H9 (cell line): ENCODE results near the gene TIPRL. TPM values are rescaled to one million over a fixed set of nuclear protein-coding genes. Genes with fewer than 3 reads are reported as not detected.

Source experiments
- DNase-seq: peaks from one replicate; pipeline ENCODE4 v3.0.0-alpha.2; 2017
- H2AFZ ChIP-seq: one replicate; pipeline ENCODE4 v1.6.1; 2013; ENCODE audit warnings: mild to moderate bottlenecking, low read length, control low read depth, moderate library complexity
- H2AK5ac ChIP-seq: 2 replicates; pipeline ENCODE4 v1.6.1; 2013; ENCODE audit warnings: low read length, control low read depth, mixed read lengths; ENCODE audit not compliant: insufficient read length
- H2BK120ac ChIP-seq: one replicate; pipeline ENCODE4 v1.6.1; 2013; ENCODE audit warnings: low read depth, mild to moderate bottlenecking, low read length, control low read depth, inconsistent platforms; ENCODE audit not compliant: poor library complexity, severe bottlenecking
- H2BK12ac ChIP-seq: 2 replicates; pipeline ENCODE4 v1.6.1; 2013; ENCODE audit warnings: low read length, control low read depth, mixed read lengths, low read depth; ENCODE audit not compliant: insufficient read length
- H2BK15ac ChIP-seq: 2 replicates; pipeline ENCODE4 v1.6.1; 2013; ENCODE audit warnings: low read depth, low read length, control low read depth
- H2BK20ac ChIP-seq: one replicate; pipeline ENCODE4 v1.6.1; 2013; ENCODE audit warnings: low read depth, mild to moderate bottlenecking, low read length, control low read depth, inconsistent platforms; ENCODE audit not compliant: poor library complexity, severe bottlenecking
- H2BK5ac ChIP-seq: 2 replicates; pipeline ENCODE4 v1.6.1; 2013; ENCODE audit warnings: low read length, control low read depth, mixed read lengths; ENCODE audit not compliant: insufficient read length
- H3K14ac ChIP-seq: 2 replicates; pipeline ENCODE4 v1.6.1; 2013; ENCODE audit warnings: low read length, control low read depth; ENCODE audit not compliant: insufficient read depth
- H3K18ac ChIP-seq: 2 replicates; pipeline ENCODE4 v1.6.1; 2013; ENCODE audit warnings: low read depth, mild to moderate bottlenecking, mixed read lengths, low read length, control low read depth; ENCODE audit not compliant: insufficient read length
- H3K23ac ChIP-seq: 2 replicates; pipeline ENCODE4 v1.6.1; 2013; ENCODE audit warnings: low read length, control low read depth, mixed read lengths, low read depth; ENCODE audit not compliant: insufficient read length
- H3K23me2 ChIP-seq: 2 replicates; pipeline ENCODE4 v1.6.1; 2013; ENCODE audit warnings: low read depth, mild to moderate bottlenecking, mixed read lengths, low read length, control low read depth; ENCODE audit not compliant: insufficient read length, poor library complexity, severe bottlenecking
- H3K27ac ChIP-seq: 2 replicates; pipeline ENCODE4 v1.5.1; 2013; ENCODE audit warnings: low read length, control low read depth, mixed read lengths, low read depth; ENCODE audit not compliant: insufficient read length
- H3K27me3 ChIP-seq: 2 replicates; pipeline ENCODE4 v1.6.1; 2013; ENCODE audit warnings: low read length, control low read depth, inconsistent platforms; ENCODE audit not compliant: insufficient read depth
- H3K4ac ChIP-seq: 2 replicates; pipeline ENCODE4 v1.6.1; 2013; ENCODE audit warnings: low read depth, mild to moderate bottlenecking, control low read depth, inconsistent platforms, low read length, moderate library complexity
- H3K4me1 ChIP-seq: 2 replicates; pipeline ENCODE4 v1.6.1; 2013; ENCODE audit warnings: low read length, control low read depth, inconsistent platforms; ENCODE audit not compliant: insufficient read depth
- H3K4me2 ChIP-seq: 2 replicates; pipeline ENCODE4 v1.6.1; 2013; ENCODE audit warnings: low read length, control low read depth, mixed read lengths; ENCODE audit not compliant: insufficient read length, insufficient read depth
- H3K56ac ChIP-seq: 2 replicates; pipeline ENCODE4 v1.6.1; 2013; ENCODE audit warnings: low read depth, mild to moderate bottlenecking, mixed read lengths, low read length, control low read depth; ENCODE audit not compliant: insufficient read length
- H3K79me1 ChIP-seq: 2 replicates; pipeline ENCODE4 v1.6.1; 2013; ENCODE audit warnings: low read depth, mild to moderate bottlenecking, moderate library complexity, low read length, control low read depth, inconsistent platforms; ENCODE audit not compliant: insufficient read depth, poor library complexity, severe bottlenecking
- H3K79me2 ChIP-seq: 2 replicates; pipeline ENCODE4 v1.6.1; 2013; ENCODE audit warnings: low read length, control low read depth, inconsistent platforms; ENCODE audit not compliant: insufficient read depth
- H3K9ac ChIP-seq: 2 replicates; pipeline ENCODE4 v1.6.1; 2013; ENCODE audit warnings: low read length, control low read depth, mixed read lengths; ENCODE audit not compliant: insufficient read length; ENCODE audit errors: extremely low read depth
- H3K9me3 ChIP-seq: one replicate; pipeline ENCODE4 v1.6.1; 2013; ENCODE audit warnings: low read depth, low read length, inconsistent platforms; ENCODE audit not compliant: control insufficient read depth
- H3T11ph ChIP-seq: one replicate; pipeline ENCODE4 v1.6.1; 2013; ENCODE audit warnings: mild to moderate bottlenecking, low read length, control low read depth, inconsistent platforms
- H4K20me1 ChIP-seq: one replicate; pipeline ENCODE4 v1.6.1; 2013; ENCODE audit not compliant: control insufficient read depth, insufficient read length, insufficient read depth
- H4K5ac ChIP-seq: 2 replicates; pipeline ENCODE4 v1.6.1; 2013; ENCODE audit warnings: low read depth, mild to moderate bottlenecking, mixed read lengths, low read length, control low read depth; ENCODE audit not compliant: insufficient read length
- H4K8ac ChIP-seq: replicated peaks from 2 replicates; pipeline ENCODE4 v1.6.1; 2013; ENCODE audit warnings: low read length, control low read depth, mixed read lengths, low read depth; ENCODE audit not compliant: insufficient read length
- H4K91ac ChIP-seq: 2 replicates; pipeline ENCODE4 v1.6.1; 2013; ENCODE audit warnings: low read depth, mild to moderate bottlenecking, moderate library complexity, mixed read lengths, low read length, control low read depth; ENCODE audit not compliant: insufficient read length
- H3K27ac Mint-ChIP-seq, 3 experiments: 2 replicates in 2 of 3; 3 replicates in 1 of 3; pipeline ENCODE4 v1.8.0; 2020 to 2021; ENCODE audit warnings: mixed read lengths in 3 of 3, mild to moderate bottlenecking in 1 of 3, moderate library complexity in 1 of 3
- H3K27me3 Mint-ChIP-seq: 2 replicates; pipeline ENCODE4 v1.8.0; 2021; ENCODE audit warnings: low read depth, mild to moderate bottlenecking, moderate library complexity, mixed read lengths
- H3K36me3 Mint-ChIP-seq, 3 experiments: 2 replicates in 2 of 3; 3 replicates in 1 of 3; pipeline ENCODE4 v1.8.0; 2020 to 2021; ENCODE audit warnings: low read depth in 3 of 3, mixed read lengths in 3 of 3; ENCODE audit not compliant: insufficient read depth in 1 of 3
- H3K4me1 Mint-ChIP-seq, 2 experiments: 2 replicates each; pipeline ENCODE4 v1.8.0; 2020; ENCODE audit warnings: mixed read lengths in 2 of 2
- H3K4me3 Mint-ChIP-seq, 2 experiments: 2 replicates in 1 of 2; 3 replicates in 1 of 2; pipeline ENCODE4 v1.8.0; 2020 to 2021; ENCODE audit warnings: mild to moderate bottlenecking in 2 of 2, mixed read lengths in 2 of 2, moderate library complexity in 1 of 2
- H3K9me3 Mint-ChIP-seq, 2 experiments: 2 replicates in 1 of 2; 3 replicates in 1 of 2; pipeline ENCODE4 v1.8.0; 2020; ENCODE audit warnings: mild to moderate bottlenecking in 2 of 2, mixed read lengths in 2 of 2, moderate library complexity in 1 of 2
- CTCF ChIP-seq: fragments of 200-600 bp; sonication (generic); conservative IDR thresholded peaks from 3 replicates; pipeline ENCODE4 v1.8.0; 2021; ENCODE audit warnings: antibody characterized with exemption, mild to moderate bottlenecking
- WGBS: extraction: QIAGEN DNeasy Blood & Tissue Kit; methylation state at CpG from one replicate; pipeline ENCODE4 v1.1.7; 2013; ENCODE audit warnings: missing lambda C conversion rate, low lambda C conversion rate, mixed read lengths; ENCODE audit not compliant: insufficient read length; ENCODE audit errors: extremely low coverage; 5-methylcytosine and 5-hydroxymethylcytosine counted together
- total RNA-seq: library from RNA; stranded (reverse); gene quantifications from 2 replicates; pipeline ENCODE4 v1.2.1, GENCODE V29; 2021

Gene TIPRL
- total RNA-seq, 1 experiment from 2014 or later: 24.4 TPM

GRCh38 chr1:168202941-168203654, 24.3 kb downstream of the TIPRL start:
- Histone ChIP-seq H4K91ac (no peak overlapping the region), H3K4me1 (no peaks in the 10 kb centered on the region), H3K4me2 (no peak overlapping the region), H2BK15ac (no peak overlapping the region), H2AFZ (no peak overlapping the region), H4K8ac (no peak overlapping the region), H3K18ac (no peak overlapping the region), H3K79me2 (no peaks in the 10 kb centered on the region), H3K4ac (no peak overlapping the region), H2AK5ac (no peak overlapping the region), H3K56ac (no peak overlapping the region), H4K20me1 (no peaks in the 10 kb centered on the region), H2BK20ac (no peak overlapping the region), H3K23me2 (no peaks in the 10 kb centered on the region), H3K27ac (no peak overlapping the region), H2BK120ac (no peak overlapping the region), H2BK5ac (no peak overlapping the region), H3K14ac (no peak overlapping the region), H3K9me3 (no peaks in the 10 kb centered on the region), H4K5ac (no peak overlapping the region), H2BK12ac (no peak overlapping the region), H3K9ac (no peak overlapping the region), H3K23ac (no peak overlapping the region), H3K79me1 (no peaks in the 10 kb centered on the region), H3T11ph (no peak overlapping the region), H3K27me3 (no peaks in the 10 kb centered on the region)
- DNase-seq: no peak
- Mint-ChIP-seq H3K9me3 (peaks cover 10 to 14% of the 10 kb centered on the region in 2 experiments; a peak in 4 of 5 replicates), H3K4me3 (no peak overlapping the region), H3K27ac (peak overlapping the region in 1 of 3 experiments; percentile 38; a peak in 1 of 7 replicates), H3K27me3 (no peaks in the 10 kb centered on the region), H3K4me1 (peaks cover 0 to 4% of the 10 kb centered on the region in 2 experiments; a peak in 1 of 4 replicates), H3K36me3 (peaks cover 9 to 17% (median 15%) of the 10 kb centered on the region in 3 experiments; a peak in 6 of 7 replicates)
- no peak for TF ChIP-seq CTCF
- no CpG with 5 or more reads among the region's 1 CpG for WGBS
